Measurements from ENCODE around the gene SMARCA5.
"Not testable (repeated sequence)": the region's sequence is repeated elsewhere in the genome, so short reads cannot be mapped to it uniquely, and the experiment has no call there.

The SMARCA5 gene

GRCh38 chr4:143513314-143514168 is at the start of gene SMARCA5:
Gene SMARCA5, plus strand, starts transcription at chr4:143513702. Its CDS starts 223 bp downstream, at chr4:143513925.
- DNase-seq, result peak; percentile 98

- no peak for DNase-seq
Measured at GRCh38 chr4:143473334-143474126, 40.0 kb upstream of the SMARCA5 start.

- DNase-seq, result no peak
Measured at GRCh38 chr4:143477487-143477886, 36.0 kb upstream of the SMARCA5 start.

GRCh38 chr4:143481361-143481760 is 32.1 kb upstream of the SMARCA5 start:
- no peak for DNase-seq

GRCh38 chr4:143482840-143483239 is 30.7 kb upstream of the SMARCA5 start:
- DNase-seq, result no peak

GRCh38 chr4:143486314-143486713 is 27.2 kb upstream of the SMARCA5 start:
- DNase-seq, result no peak

GRCh38 chr4:143488687-143489086 is 24.8 kb upstream of the SMARCA5 start:
- DNase-seq, result no peak

- DNase-seq, result no peak
Measured at GRCh38 chr4:143489106-143489505, 24.4 kb upstream of the SMARCA5 start.

- no peak for DNase-seq
Measured at GRCh38 chr4:143498021-143498420, 15.5 kb upstream of the SMARCA5 start.

GRCh38 chr4:143502231-143502630 is 11.3 kb upstream of the SMARCA5 start:
- DNase-seq, result no peak

- DNase-seq, result no peak
Measured at GRCh38 chr4:143506031-143506430, 7.5 kb upstream of the SMARCA5 start.

- DNase-seq, result no peak
Measured at GRCh38 chr4:143511906-143512305, 1.6 kb upstream of the SMARCA5 start.

GRCh38 chr4:143512978-143513313 is 556 bp upstream of the SMARCA5 start:
- no peak for DNase-seq

- DNase-seq, result no peak
Measured at GRCh38 chr4:143514169-143514495, 630 bp downstream of the SMARCA5 start.

GRCh38 chr4:143514497-143514896 is 995 bp downstream of the SMARCA5 start:
- DNase-seq, result peak; percentile 85

- no peak for DNase-seq
Measured at GRCh38 chr4:143514901-143515300, 1.4 kb downstream of the SMARCA5 start.

GRCh38 chr4:143515905-143516304 is 2.4 kb downstream of the SMARCA5 start:
- no peak for DNase-seq

GRCh38 chr4:143517764-143518163 is 4.3 kb downstream of the SMARCA5 start:
- DNase-seq, result no peak

GRCh38 chr4:143524211-143524610 is 10.7 kb downstream of the SMARCA5 start:
- no peak for DNase-seq

- DNase-seq, result not testable (repeated sequence)
Measured at GRCh38 chr4:143528046-143528445, 14.5 kb downstream of the SMARCA5 start.

GRCh38 chr4:143531380-143531779 is 17.9 kb downstream of the SMARCA5 start:
- DNase-seq, result no peak

- DNase-seq, result no peak
Measured at GRCh38 chr4:143531788-143532491, 18.4 kb downstream of the SMARCA5 start.

GRCh38 chr4:143538979-143539669 is 25.6 kb downstream of the SMARCA5 start:
- no peak for DNase-seq

All from femur (tissue), 1 donor.